Vagina (tissue), 2 donors: Measurements from ENCODE around the gene ABHD2. TPM values are rescaled to one million over a fixed set of nuclear protein-coding genes. Genes with fewer than 3 reads are reported as not detected.

ENCODE experiments used
- DNase-seq, 2 donors: peaks; one replicate each; pipeline ENCODE4 v3.0.0-alpha.2; 2017; ENCODE audit errors: extremely low spot score in 2 of 2
- H3K27ac ChIP-seq: fragments of 200-600 bp; sonication (generic); one replicate; pipeline ENCODE4 v1.5.1; 2019
- H3K27me3 ChIP-seq: fragments of 200-600 bp; sonication (generic); one replicate; pipeline ENCODE4 v1.5.1; 2019
- H3K36me3 ChIP-seq, 2 donors: fragments of 200-600 bp; sonication (generic); one replicate each; pipeline ENCODE4 v1.5.1; 2017 to 2019
- H3K4me1 ChIP-seq: fragments of 200-600 bp; sonication (generic); one replicate; pipeline ENCODE4 v1.5.1; 2019
- H3K4me3 ChIP-seq, 2 donors: fragments of 200-600 bp; sonication (generic); 1 replicate in 1 of 2; 2 replicates in 1 of 2; pipeline ENCODE4 v1.5.1; 2016 to 2019
- H3K9me3 ChIP-seq: fragments of 200-600 bp; sonication (generic); one replicate; pipeline ENCODE4 v1.5.1; 2019
- POLR2A ChIP-seq, 2 donors: fragments of 450-650 bp; IDR thresholded peaks; one replicate each; pipeline ENCODE4 v1.6.1; 2017; ENCODE audit warnings: antibody characterized with exemption in 2 of 2, mild to moderate bottlenecking in 2 of 2, moderate library complexity in 2 of 2
- POLR2AphosphoS5 ChIP-seq, 2 donors: sonication (generic); formaldehyde crosslinking; IDR thresholded peaks; one replicate each; pipeline ENCODE4 v1.9.0; 2017; ENCODE audit warnings: antibody characterized with exemption in 2 of 2, mild to moderate bottlenecking in 2 of 2, low read depth in 1 of 2; ENCODE audit not compliant: insufficient read depth in 1 of 2
- intact Hi-C: fragments of 100-400 bp; cut with DNase I; formaldehyde crosslinking; loops from one replicate; pipeline ENCODE4 v1.15.1; 2023
- total RNA-seq: library from RNA; depleted of rRNA; stranded (reverse); fragments of >200 nt; gene quantifications from one replicate; pipeline ENCODE4 v1.2.3, GENCODE V29; 2016
- TF ChIP-seq, protein P1 (sequence below), 3 experiments: fragments of 450-650 bp in 2 of 3; fragments of 200-600 bp in 1 of 3; sonication (generic) in 1 of 3; IDR thresholded peaks; one replicate each; pipeline ENCODE4 v1.5.1; 2017 to 2019; ENCODE audit warnings: antibody characterized with exemption in 3 of 3, mild to moderate bottlenecking in 2 of 3, moderate library complexity in 2 of 3

ABHD2 gene
- total RNA-seq, 1 donor from 2014 or later: 33.6 TPM

DNA sequence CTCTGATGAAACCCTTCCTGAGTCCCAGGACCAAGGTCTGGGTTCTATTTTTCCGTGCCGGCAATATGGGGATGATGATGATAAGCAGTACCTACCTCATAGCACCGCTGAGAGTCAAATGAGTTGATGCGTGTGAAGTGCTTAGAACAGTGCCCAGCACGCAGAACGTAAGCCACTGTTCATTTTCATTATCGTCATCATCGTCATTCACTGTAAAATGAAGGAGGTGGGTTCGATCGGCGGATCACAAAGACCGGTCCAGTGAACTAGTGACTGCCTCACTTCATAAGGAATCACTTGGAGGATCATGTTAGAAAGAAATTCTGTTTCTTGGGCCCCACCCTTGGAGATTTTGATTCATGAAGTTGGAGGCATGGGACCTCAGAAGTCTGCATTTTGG, 88.9 kb downstream of the ABHD2 start:
- Histone ChIP-seq H3K27ac (peak overlapping the region; percentile 49), H3K4me3 (no peak overlapping the region), H3K9me3 (no peaks in the 10 kb centered on the region), H3K4me1 (peaks cover 10% of the 10 kb centered on the region), H3K27me3 (no peaks in the 10 kb centered on the region), H3K36me3 (peaks cover 0 to 26% of the 10 kb centered on the region in 2 donors)
- intact Hi-C loops: loop anchor here (5.0 kb wide), 3 partner anchors 120 to 285 kb away; no protein-coding TSS in a partner anchor
- DNase-seq: no peak
- TF ChIP-seq POLR2A (IDR thresholded peaks at IDR 0.05) (no peak), POLR2AphosphoS5 (IDR thresholded peaks at IDR 0.05; ENCODE audit: insufficient read depth in 1 of 2, low read depth in 1 of 2) (no peak)
- TF ChIP-seq, protein P1, sequence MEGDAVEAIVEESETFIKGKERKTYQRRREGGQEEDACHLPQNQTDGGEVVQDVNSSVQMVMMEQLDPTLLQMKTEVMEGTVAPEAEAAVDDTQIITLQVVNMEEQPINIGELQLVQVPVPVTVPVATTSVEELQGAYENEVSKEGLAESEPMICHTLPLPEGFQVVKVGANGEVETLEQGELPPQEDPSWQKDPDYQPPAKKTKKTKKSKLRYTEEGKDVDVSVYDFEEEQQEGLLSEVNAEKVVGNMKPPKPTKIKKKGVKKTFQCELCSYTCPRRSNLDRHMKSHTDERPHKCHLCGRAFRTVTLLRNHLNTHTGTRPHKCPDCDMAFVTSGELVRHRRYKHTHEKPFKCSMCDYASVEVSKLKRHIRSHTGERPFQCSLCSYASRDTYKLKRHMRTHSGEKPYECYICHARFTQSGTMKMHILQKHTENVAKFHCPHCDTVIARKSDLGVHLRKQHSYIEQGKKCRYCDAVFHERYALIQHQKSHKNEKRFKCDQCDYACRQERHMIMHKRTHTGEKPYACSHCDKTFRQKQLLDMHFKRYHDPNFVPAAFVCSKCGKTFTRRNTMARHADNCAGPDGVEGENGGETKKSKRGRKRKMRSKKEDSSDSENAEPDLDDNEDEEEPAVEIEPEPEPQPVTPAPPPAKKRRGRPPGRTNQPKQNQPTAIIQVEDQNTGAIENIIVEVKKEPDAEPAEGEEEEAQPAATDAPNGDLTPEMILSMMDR (IDR thresholded peaks at IDR 0.05): no peak

GRCh38 chr15:89177633-89178306, 89.5 kb downstream of the ABHD2 start:
- H3K27ac ChIP-seq: peak overlapping the region; percentile 49
- no peaks in the 10 kb centered on the region for H3K27me3 ChIP-seq
- H3K4me1 ChIP-seq: peaks cover 10% of the 10 kb centered on the region
- intact Hi-C loops: loop anchor here (5.0 kb wide), 3 partner anchors 120 to 285 kb away; no protein-coding TSS in a partner anchor
- no peak for DNase-seq
- H3K9me3 ChIP-seq: no peaks in the 10 kb centered on the region
- no peak overlapping the region for H3K4me3 ChIP-seq
- TF ChIP-seq POLR2A (IDR thresholded peaks at IDR 0.05) (no peak), POLR2AphosphoS5 (IDR thresholded peaks at IDR 0.05; ENCODE audit: insufficient read depth in 1 of 2, low read depth in 1 of 2) (peak in 1 of 2 donors; percentile 21)
- TF ChIP-seq, protein P1 (IDR thresholded peaks at IDR 0.05): peak; percentile 85 to 91 (median 86)
- peaks cover 0 to 33% of the 10 kb centered on the region in 2 donors for H3K36me3 ChIP-seq

DNA sequence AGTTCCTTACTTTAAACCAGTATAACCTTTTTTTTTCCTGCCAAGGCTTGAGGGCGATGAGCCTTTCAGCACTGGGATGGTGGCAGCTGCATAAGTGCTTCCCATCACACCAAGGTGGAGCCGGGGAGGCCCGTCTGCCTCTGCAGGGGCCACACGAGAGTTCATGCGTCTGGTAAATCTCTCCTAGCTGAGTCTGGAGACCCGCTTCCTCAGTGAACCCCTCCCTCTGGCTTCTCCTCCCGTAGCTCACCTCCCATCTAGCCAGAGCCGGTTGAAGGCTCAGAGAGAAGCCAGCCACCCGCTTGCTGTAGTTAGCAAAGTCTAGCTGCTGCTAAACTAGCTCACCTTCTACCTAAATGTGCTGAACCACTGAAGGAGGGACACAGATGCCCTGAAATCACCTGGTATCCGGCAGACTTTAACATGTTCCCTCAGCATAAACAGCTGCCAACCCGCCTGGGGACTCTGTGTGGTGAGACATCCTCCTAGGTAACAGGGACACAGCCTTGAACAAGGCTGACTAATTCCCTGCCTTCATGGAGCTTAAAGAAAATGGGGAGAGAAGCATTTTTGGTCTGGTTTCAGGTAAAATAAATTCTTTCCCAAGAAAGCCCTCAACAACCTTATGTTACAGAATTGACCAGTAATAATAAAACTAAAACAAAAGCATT, 90.2 kb downstream of the ABHD2 start:
- Histone ChIP-seq H3K4me1 (peaks cover 10% of the 10 kb centered on the region), H3K27ac (peak overlapping the region; percentile 49), H3K4me3 (no peak overlapping the region), H3K9me3 (no peaks in the 10 kb centered on the region), H3K27me3 (no peaks in the 10 kb centered on the region), H3K36me3 (peaks cover 0 to 36% of the 10 kb centered on the region in 2 donors)
- no peak for DNase-seq
- TF ChIP-seq POLR2AphosphoS5 (IDR thresholded peaks at IDR 0.05; ENCODE audit: insufficient read depth in 1 of 2, low read depth in 1 of 2): no peak
- no peak for TF ChIP-seq POLR2A (IDR thresholded peaks at IDR 0.05)
- TF ChIP-seq, protein P1 (IDR thresholded peaks at IDR 0.05): no peak
- intact Hi-C loops: loop anchor here (5.0 kb wide), 3 partner anchors 121 to 286 kb away; no protein-coding TSS in a partner anchor

- peaks cover 0 to 37% of the 10 kb centered on the region in 2 donors for H3K36me3 ChIP-seq
- DNase-seq: no peak
- intact Hi-C loops: loop anchor here (5.0 kb wide), 3 partner anchors 123 to 288 kb away; no protein-coding TSS in a partner anchor
- H3K27ac ChIP-seq: no peak overlapping the region
- no peaks in the 10 kb centered on the region for H3K9me3 ChIP-seq
- H3K27me3 ChIP-seq: no peaks in the 10 kb centered on the region
- peaks cover 10% of the 10 kb centered on the region for H3K4me1 ChIP-seq
- H3K4me3 ChIP-seq: no peak overlapping the region
- no peak for TF ChIP-seq POLR2A (IDR thresholded peaks at IDR 0.05)
- TF ChIP-seq, protein P1 (IDR thresholded peaks at IDR 0.05): no peak
- TF ChIP-seq POLR2AphosphoS5 (IDR thresholded peaks at IDR 0.05; ENCODE audit: insufficient read depth in 1 of 2, low read depth in 1 of 2): no peak
Observed at GRCh38 chr15:89179966-89180875, 92.0 kb downstream of the ABHD2 start.
